Pancreas (tissue), 10 donors: ENCODE results near the gene RHEX. TPM values are rescaled to one million over a fixed set of nuclear protein-coding genes. Genes with fewer than 3 reads are reported as not detected.

Experiments used
- ATAC-seq, 4 donors: fragments of 200-7000 bp; cut with Tn5 transposase; one replicate each; pipeline versions ENCODE4 v1.8.0 to v1.9.1; 2020; ENCODE audit warnings: mild to moderate bottlenecking in 4 of 4, moderate library complexity in 4 of 4
- DNase-seq, 6 donors: peaks; one replicate each; pipeline ENCODE4 v3.0.0-alpha.2; 2020
- FAIRE-seq: peaks from 2 replicates; lab custom pipeline; 2012; peaks lifted over from hg19 to GRCh38; lab: Jason Lieb, UNC
- H3K27ac ChIP-seq, 4 donors: fragments of 200-600 bp; sonication (generic); 1 replicate in 3 of 4; 2 replicates in 1 of 4; pipeline versions ENCODE4 v1.5.0 to v1.8.0; 2020
- H3K27me3 ChIP-seq, 4 donors: fragments of 200-600 bp; one replicate each; pipeline ENCODE4 v1.8.0; 2021
- H3K36me3 ChIP-seq, 3 donors: fragments of 200-600 bp; sonication (generic) in 1 of 3; one replicate each; pipeline versions ENCODE4 v1.5.0 to v1.8.0; 2020 to 2021
- H3K4me1 ChIP-seq, 3 donors: fragments of 200-600 bp; one replicate each; pipeline ENCODE4 v1.8.0; 2021
- H3K4me3 ChIP-seq, 4 donors: fragments of 200-600 bp; sonication (generic) in 2 of 4; one replicate each; pipeline versions ENCODE4 v1.5.0 to v1.8.0; 2020 to 2021
- H3K9me3 ChIP-seq, 4 donors: fragments of 200-600 bp; one replicate each; pipeline ENCODE4 v1.8.0; 2021
- WGBS, 2 donors: extraction: QIAGEN DNeasy Blood & Tissue Kit; methylation state at CpG; one replicate each; pipeline ENCODE4 v1.1.7; 2013; 5-methylcytosine and 5-hydroxymethylcytosine counted together
- intact Hi-C, 3 donors: fragments of 100-400 bp; cut with DNase I; formaldehyde crosslinking; loops; one replicate each; pipeline versions ENCODE4 v1.11.1 to v1.14.2; 2022
- polyA plus RNA-seq, 2 donors: library from polyadenylated mRNA; stranded (reverse); fragments of 200-250 nt; gene quantifications; one replicate each; pipeline ENCODE4 v1.2.3, GENCODE V29; 2013
- total RNA-seq, 6 donors: library from RNA; stranded (reverse); fragmentation: NEBNext Ultra II Directional in 4 of 6; extraction: Animal tissue kit (Norgen Biotek cat#: 25700) in 4 of 6; gene quantifications; one replicate each; pipeline versions ENCODE4 v1.2.1 to v1.2.4, GENCODE V29; 2021 to 2023
- TF ChIP-seq, protein P1 (sequence below), 4 donors: fragments of 200-600 bp; sonication (generic) in 3 of 4; IDR thresholded peaks; one replicate each; pipeline versions ENCODE4 v1.5.0 to v1.8.0; 2021; ENCODE audit warnings: antibody characterized with exemption in 4 of 4
- donor health status: healthy with polysubstance abuse.
- donor health status: DM: no; HTN: no; CAD: no; lungs with moderate emphysema.
- donor health status: DM: no; HTN: no; CAD: no.
- donor health status: control.
- donor health status: control.
- donor health status: Bipolar disorder and iron deficiency.
- donor health status: DM: yes; HTN: yes; CAD: no.
- donor health status: DM: no; HTN: no; CAD: no.
- donor health status: DM: no; HTN: no; CAD: no.
- donor health status: DM: yes; HTN: yes; CAD: no.

RHEX gene
- total and polyA plus RNA-seq, 8 donors = 0.35 to 2.3 (median 0.66) TPM

DNA sequence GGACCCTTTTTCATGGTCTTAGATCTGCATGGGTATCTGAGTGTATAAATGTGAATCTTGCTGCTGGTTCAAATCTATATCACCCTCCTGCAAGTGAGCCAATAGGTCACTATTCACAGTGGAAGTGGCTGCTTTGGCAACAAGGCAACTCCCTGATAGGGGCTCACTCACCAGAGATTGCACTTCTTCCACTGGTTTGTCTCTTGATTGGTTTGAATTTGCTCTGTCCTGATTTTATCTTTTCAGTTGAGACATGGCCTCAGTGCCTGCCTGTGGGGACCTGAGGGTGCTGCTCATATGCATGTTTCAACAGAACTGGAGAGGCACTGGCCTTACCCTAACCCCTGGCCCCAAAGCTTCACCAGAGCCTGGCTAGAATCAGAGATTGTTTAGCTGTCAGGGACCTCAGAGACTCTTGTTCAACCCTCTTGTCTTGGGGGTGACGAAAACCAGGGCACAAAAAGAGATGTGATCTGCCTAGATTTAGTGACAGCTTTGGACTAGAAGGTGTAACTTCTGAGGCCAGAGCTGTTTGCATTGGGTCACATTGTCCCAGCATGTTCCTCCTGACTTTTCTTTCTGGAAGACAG is 47.3 kb downstream of the RHEX start:
- TF ChIP-seq, protein P1, sequence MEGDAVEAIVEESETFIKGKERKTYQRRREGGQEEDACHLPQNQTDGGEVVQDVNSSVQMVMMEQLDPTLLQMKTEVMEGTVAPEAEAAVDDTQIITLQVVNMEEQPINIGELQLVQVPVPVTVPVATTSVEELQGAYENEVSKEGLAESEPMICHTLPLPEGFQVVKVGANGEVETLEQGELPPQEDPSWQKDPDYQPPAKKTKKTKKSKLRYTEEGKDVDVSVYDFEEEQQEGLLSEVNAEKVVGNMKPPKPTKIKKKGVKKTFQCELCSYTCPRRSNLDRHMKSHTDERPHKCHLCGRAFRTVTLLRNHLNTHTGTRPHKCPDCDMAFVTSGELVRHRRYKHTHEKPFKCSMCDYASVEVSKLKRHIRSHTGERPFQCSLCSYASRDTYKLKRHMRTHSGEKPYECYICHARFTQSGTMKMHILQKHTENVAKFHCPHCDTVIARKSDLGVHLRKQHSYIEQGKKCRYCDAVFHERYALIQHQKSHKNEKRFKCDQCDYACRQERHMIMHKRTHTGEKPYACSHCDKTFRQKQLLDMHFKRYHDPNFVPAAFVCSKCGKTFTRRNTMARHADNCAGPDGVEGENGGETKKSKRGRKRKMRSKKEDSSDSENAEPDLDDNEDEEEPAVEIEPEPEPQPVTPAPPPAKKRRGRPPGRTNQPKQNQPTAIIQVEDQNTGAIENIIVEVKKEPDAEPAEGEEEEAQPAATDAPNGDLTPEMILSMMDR (IDR thresholded peaks at IDR 0.05) = no peak
- DNase-seq = no peak
- no peak for ATAC-seq
- FAIRE-seq = no peak
- Histone ChIP-seq H3K4me1 (no peaks in the 10 kb centered on the region), H3K4me3 (no peak overlapping the region), H3K27ac (no peak overlapping the region), H3K9me3 (no peaks in the 10 kb centered on the region), H3K36me3 (no peaks in the 10 kb centered on the region), H3K27me3 (no peaks in the 10 kb centered on the region)
- 76 to 93% methylated on average over 1 of the region's 1 CpG for WGBS, 2 donors
- intact Hi-C loops = loop anchor here in 1 of 3 donors (10.0 kb wide), 1 partner anchor 176 kb away; no protein-coding TSS in a partner anchor

DNA sequence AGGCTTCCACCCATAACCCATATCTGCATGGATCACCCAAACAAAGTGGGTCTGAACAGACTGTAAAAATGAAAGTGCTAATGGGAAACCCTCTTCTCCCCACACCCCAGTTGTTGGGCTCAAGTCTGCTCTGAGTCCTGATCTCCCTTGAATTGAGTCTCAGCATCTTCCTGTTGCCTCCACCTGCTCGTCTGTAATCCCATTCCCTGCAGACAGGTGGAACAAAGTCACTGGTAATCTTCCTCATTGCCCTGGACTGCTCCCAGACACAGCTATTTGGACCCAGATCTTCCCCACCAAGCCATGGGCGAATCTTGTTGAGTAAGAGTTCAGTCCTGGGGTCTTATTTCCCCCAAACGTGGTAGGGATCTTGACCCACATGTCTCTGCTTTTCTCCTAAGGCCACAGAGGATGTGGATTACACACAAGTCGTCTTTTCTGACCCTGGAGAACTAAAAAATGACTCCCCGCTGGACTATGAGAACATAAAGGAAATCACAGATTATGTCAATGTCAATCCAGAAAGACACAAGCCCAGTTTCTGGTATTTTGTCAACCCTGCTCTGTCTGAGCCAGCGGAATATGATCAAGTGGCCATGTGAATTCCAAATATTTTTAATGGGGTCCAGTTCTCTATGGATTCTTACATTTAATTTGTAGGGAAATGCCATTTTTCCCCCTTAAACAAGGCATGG is 48.5 kb downstream of the RHEX start:
- no peaks in the 10 kb centered on the region for H3K36me3 ChIP-seq
- 67 to 71% methylated on average over 6 of the region's 6 CpGs for WGBS, 2 donors
- H3K27ac ChIP-seq = no peak overlapping the region
- ATAC-seq (no peak), DNase-seq (no peak), FAIRE-seq (no peak)
- TF ChIP-seq, protein P1 (IDR thresholded peaks at IDR 0.05) = no peak
- H3K9me3 ChIP-seq = no peaks in the 10 kb centered on the region
- no peaks in the 10 kb centered on the region for H3K27me3 ChIP-seq
- H3K4me1 ChIP-seq = no peaks in the 10 kb centered on the region
- H3K4me3 ChIP-seq = no peak overlapping the region
- intact Hi-C loops = loop anchor here in 1 of 3 donors (10.0 kb wide), 1 partner anchor 177 kb away; no protein-coding TSS in a partner anchor

DNA sequence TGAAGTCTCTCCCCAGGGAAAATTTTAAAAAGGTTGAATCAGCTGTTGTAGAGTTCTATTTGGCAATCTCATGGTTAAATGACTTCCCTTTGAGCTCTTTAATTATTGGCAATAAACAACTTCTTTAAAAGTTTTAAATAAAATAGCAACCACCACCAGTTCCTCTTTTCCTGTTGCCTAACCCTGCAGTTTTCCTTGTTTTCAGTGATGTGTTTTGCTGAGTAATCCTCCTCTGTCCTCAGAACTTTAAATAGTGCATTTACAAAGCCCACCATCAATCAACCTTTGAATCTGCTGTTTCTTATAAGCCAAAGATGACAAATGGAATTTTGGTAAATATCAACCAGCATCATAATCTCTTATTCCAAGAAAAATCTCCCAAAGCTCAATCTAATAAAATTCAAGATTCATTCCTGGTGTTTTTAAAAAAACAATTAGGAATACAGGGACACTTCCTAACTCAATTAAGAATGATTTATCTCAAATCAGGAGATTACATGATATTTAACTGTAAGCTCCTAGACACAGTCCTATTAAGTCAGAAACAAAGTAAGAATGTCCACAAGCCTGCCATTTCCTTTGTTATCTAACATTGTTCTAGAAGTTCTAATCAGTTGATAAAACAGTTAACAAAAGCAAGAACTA is 49.4 kb downstream of the RHEX start:
- Histone ChIP-seq H3K27me3 (no peaks in the 10 kb centered on the region), H3K4me1 (no peaks in the 10 kb centered on the region), H3K27ac (no peak overlapping the region), H3K36me3 (no peaks in the 10 kb centered on the region), H3K4me3 (no peak overlapping the region), H3K9me3 (no peaks in the 10 kb centered on the region)
- DNase-seq (no peak), ATAC-seq (no peak), FAIRE-seq (no peak)
- TF ChIP-seq, protein P1 (IDR thresholded peaks at IDR 0.05) = no peak
- intact Hi-C loops = loop anchor here in 1 of 3 donors (10.0 kb wide), 1 partner anchor 178 kb away; no protein-coding TSS in a partner anchor

DNA sequence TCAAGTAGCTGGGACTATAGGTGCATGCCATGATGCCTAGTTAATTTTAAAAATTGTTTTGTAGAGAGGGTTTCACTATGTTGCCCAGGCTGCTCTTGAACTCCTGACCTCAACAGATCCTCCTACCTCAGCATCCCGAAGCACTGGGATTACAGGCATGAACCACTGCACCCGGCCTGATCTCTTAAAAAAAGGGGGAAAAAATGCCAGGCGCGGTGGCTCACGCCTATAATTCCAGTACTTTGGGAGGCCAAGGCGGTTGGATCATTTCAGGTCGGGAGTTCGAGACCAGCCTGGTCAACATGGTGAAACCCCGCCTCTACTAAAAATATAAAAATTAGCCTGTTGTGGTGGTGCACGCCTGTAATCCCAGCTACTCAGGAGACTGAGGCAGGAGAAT is 51.0 kb downstream of the RHEX start:
- Histone ChIP-seq H3K4me1 (no peaks in the 10 kb centered on the region), H3K9me3 (no peaks in the 10 kb centered on the region), H3K27me3 (no peaks in the 10 kb centered on the region), H3K4me3 (no peak overlapping the region), H3K36me3 (no peaks in the 10 kb centered on the region), H3K27ac (no peak overlapping the region)
- intact Hi-C loops = loop anchor here in 1 of 3 donors (10.0 kb wide), 1 partner anchor 179 kb away; no protein-coding TSS in a partner anchor
- TF ChIP-seq, protein P1 (IDR thresholded peaks at IDR 0.05) = no peak
- no peak for DNase-seq
- 83 to 90% methylated on average over 10 of the region's 10 CpGs for WGBS, 2 donors
- ATAC-seq = no peak
- FAIRE-seq = no peak
